ENCODE results near the gene FAM43A. TPM values are rescaled to one million over a fixed set of nuclear protein-coding genes. Genes with fewer than 3 reads are reported as not detected.

FAM43A gene
- total and polyA plus RNA-seq, 10 of the 15 experiments (the other 5 are each of a cell fraction or from before 2014, with no cell fraction given), result 0.27 to 5.0 (median 1.1) TPM

GRCh38 chr3:194723846-194724618 lies 38.3 kb downstream of the FAM43A start:
- ATAC-seq (no peak), FAIRE-seq (no peak), DNase-seq (ENCODE audit: low read depth, low spot score) (no peak)
- Histone ChIP-seq H4K20me1 (ENCODE audit: control insufficient read depth, insufficient read depth) (no peaks in the 10 kb centered on the region), H3K4me1 (ENCODE audit: control insufficient read depth, insufficient read depth, low read length) (no peaks in the 10 kb centered on the region), H3K9ac (ENCODE audit: control insufficient read depth, insufficient read depth, low read length) (no peak overlapping the region), H3K4me3 (no peak overlapping the region), H3K4me2 (ENCODE audit: control insufficient read depth, insufficient read depth) (no peak overlapping the region), H3K27ac (ENCODE audit: control insufficient read depth, insufficient read depth) (no peak overlapping the region), H2AFZ (ENCODE audit: control insufficient read depth, low read depth, low read length) (no peak overlapping the region), H3K36me3 (ENCODE audit: control insufficient read depth in 2 of 2, insufficient read depth in 2 of 2, low read length in 1 of 2) (no peaks in the 10 kb centered on the region), H3K27me3 (replicated peaks in 1 of 2; ENCODE audit: control insufficient read depth in 2 of 2, insufficient read depth in 2 of 2, low read length in 1 of 2) (peaks cover 2% of the 10 kb centered on the region in 2 experiments; a peak in 1 of 4 replicates), H3K79me2 (ENCODE audit: control insufficient read depth, insufficient read depth, low read length) (no peaks in the 10 kb centered on the region), H3K9me3 (replicated peaks; ENCODE audit: control insufficient read depth, insufficient read depth, low read length) (no peaks in the 10 kb centered on the region)
- POLR2A ChIA-PET, result no interaction called here
- SMC1A ChIA-PET (ENCODE audit: uncharacterized antibody, unreplicated experiment), result no interaction called here
- CTCF ChIA-PET, result no interaction called here
- TF ChIP-seq ZNF592 (IDR thresholded peaks at IDR 0.05) (no peak), EGR1 (IDR thresholded peaks at IDR 0.05; ENCODE audit: borderline replicate concordance in 1 of 2, low read depth in 2 of 2, low read length in 2 of 2) (no peak), NRF1 (conservative IDR thresholded peaks at IDR 0.05; ENCODE audit: low read depth, low read length) (no peak), ZBED1 (IDR thresholded peaks at IDR 0.05; ENCODE audit: borderline replicate concordance) (no peak), RCOR1 (conservative IDR thresholded peaks at IDR 0.05; ENCODE audit: low read depth, low read length) (no peak), TBL1XR1 (IDR thresholded peaks at IDR 0.05; ENCODE audit: low read depth, low read length) (no peak), ZNF24 (IDR thresholded peaks at IDR 0.05) (no peak), ZNF622 (IDR thresholded peaks at IDR 0.05) (no peak), ZBTB4 (CRISPR knock-in tag; IDR thresholded peaks at IDR 0.05) (no peak), USF2 (IDR thresholded peaks at IDR 0.05; ENCODE audit: borderline replicate concordance, low read depth, low read length) (no peak)
- RAD21 ChIA-PET (ENCODE audit: unreplicated experiment), result no interaction called here
- in situ Hi-C loops (cut with MboI), result no loop called here
- intact Hi-C loops (cut with micrococcal nuclease; ENCODE audit: unreplicated experiment), result no loop called here
- BruUV-seq (replicated peaks), result no TSS peak
- 46% methylated on average over 7 of the region's 7 CpGs for WGBS (ENCODE audit: insufficient coverage, insufficient replicate concordance, low lambda C conversion rate, missing lambda C conversion rate)

All from GM12878 (cell line).